DOHH2 (cell line): ENCODE data around the gene APBA3.

ENCODE experiments used
- EZH2phosphoT487 ChIP-seq: fragments of 200-600 bp; sonication (generic); IDR thresholded peaks from 2 replicates; pipeline ENCODE4 v1.6.1; 2017; ENCODE audit warnings: borderline replicate concordance, mild to moderate bottlenecking, antibody characterized with exemption, low read length, moderate library complexity, mixed read lengths
- TF ChIP-seq, protein P1 (sequence below): fragments of 200-600 bp; sonication (generic); IDR thresholded peaks from one replicate; pipeline ENCODE4 v1.5.1; 2014; ENCODE audit warnings: antibody characterized with exemption, mild to moderate bottlenecking, low read depth, low read length; ENCODE audit not compliant: poor library complexity, severe bottlenecking

DNA sequence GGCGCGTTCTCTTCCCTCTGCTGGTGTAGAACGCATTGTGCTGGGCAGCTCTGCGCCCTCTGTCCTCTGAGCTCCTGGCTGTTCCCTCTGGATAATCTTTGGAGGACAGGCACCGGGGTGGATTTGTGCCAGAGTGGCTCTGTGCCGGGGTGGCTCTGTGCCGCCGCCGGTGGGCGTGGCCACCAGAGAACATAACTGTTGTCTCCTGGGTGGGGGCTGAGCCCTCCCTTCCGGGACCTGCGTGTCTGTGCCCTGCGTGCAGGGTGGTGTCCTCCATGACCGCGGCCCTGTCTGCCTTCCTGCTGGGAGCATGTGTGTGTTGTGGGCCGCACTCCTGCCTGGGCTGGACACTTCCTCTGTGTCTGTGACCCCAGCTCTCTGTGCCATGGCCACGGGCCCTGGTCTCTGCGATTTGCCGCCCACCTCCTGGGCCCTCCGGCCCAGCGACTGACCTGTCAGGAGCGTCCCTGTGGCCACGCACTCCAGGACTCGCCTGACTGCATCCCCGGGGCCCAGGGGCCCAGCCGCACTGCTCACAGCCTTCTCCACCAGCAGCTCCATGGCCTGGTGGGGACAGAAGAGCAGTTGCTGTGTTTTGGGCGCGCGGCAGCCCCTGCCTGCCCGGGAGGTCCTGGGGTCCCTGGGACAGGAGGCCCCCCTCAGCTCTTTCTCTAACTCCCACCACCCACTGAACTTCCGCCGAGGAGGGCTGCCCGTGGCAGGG, 47.1 kb upstream of the APBA3 start:
- TF ChIP-seq, protein P1, sequence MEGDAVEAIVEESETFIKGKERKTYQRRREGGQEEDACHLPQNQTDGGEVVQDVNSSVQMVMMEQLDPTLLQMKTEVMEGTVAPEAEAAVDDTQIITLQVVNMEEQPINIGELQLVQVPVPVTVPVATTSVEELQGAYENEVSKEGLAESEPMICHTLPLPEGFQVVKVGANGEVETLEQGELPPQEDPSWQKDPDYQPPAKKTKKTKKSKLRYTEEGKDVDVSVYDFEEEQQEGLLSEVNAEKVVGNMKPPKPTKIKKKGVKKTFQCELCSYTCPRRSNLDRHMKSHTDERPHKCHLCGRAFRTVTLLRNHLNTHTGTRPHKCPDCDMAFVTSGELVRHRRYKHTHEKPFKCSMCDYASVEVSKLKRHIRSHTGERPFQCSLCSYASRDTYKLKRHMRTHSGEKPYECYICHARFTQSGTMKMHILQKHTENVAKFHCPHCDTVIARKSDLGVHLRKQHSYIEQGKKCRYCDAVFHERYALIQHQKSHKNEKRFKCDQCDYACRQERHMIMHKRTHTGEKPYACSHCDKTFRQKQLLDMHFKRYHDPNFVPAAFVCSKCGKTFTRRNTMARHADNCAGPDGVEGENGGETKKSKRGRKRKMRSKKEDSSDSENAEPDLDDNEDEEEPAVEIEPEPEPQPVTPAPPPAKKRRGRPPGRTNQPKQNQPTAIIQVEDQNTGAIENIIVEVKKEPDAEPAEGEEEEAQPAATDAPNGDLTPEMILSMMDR: no peak
- TF ChIP-seq EZH2phosphoT487: no peak
